OCI-M2 (cell line): Measurements from ENCODE around the gene UNG.
"Not testable (repeated sequence)": the region's sequence is repeated elsewhere in the genome, so short reads cannot be mapped to it uniquely, and the experiment has no call there.

Experiments used
- DNase-seq: peaks from one replicate; lab custom pipeline; 2025; ENCODE audit not compliant: unreplicated experiment; lab: John Stamatoyannopoulos, UW

Gene UNG

DNA sequence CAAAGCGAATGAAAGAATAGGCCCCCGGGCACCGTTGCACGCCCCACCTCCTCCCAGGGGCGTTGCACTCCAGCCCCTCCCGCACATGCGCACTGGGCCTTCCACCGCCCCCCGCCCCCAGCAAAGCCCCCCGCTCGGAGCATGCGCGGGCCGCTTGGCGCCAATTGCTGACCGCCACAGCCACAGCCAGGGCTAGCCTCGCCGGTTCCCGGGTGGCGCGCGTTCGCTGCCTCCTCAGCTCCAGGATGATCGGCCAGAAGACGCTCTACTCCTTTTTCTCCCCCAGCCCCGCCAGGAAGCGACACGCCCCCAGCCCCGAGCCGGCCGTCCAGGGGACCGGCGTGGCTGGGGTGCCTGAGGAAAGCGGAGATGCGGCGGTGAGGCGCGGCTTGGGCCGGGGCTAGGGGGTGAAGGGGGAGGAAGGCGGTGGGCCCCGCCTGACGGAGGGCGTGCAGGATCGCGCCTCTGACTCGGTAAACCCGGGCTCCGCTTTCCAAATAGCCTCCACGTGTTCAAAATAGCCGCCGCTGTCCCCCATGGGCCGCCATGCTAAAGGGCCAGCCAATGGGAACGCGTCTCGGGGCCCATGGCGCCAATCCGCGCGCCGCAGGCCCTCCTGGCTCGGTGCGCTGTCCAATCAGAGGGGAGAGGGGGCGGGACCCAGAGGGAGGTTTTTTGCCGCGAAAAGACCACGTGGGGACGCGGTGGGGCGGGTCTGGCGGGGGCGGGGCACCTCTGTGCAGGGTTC is at the start of gene UNG:
Gene UNG, plus strand, starts transcription at position 163 of the 748 bp plus-strand sequence. Its CDS starts 83 bp downstream, at position 246.
- peak; percentile 51 for DNase-seq

DNA sequence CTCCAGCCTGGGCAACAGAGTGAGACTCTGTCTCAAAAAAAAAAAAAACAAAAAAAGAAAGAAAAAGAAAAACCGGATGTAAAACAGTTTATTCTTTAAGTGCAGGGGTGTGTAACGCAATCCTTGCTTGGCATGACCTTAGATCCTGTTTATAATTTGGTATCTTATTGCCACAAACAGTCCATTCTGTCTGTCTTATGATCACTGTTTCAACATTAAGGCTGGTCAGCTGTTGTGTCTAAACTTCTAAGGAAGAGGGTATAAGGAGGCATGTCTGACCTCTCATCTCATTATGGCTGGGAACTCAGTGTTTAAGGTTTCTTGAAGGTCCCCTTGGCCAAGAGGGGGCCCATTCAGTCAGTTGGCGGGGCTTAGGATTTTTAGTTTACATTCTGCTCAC is 48.7 kb upstream of the UNG start:
- not testable (repeated sequence) for DNase-seq

DNA sequence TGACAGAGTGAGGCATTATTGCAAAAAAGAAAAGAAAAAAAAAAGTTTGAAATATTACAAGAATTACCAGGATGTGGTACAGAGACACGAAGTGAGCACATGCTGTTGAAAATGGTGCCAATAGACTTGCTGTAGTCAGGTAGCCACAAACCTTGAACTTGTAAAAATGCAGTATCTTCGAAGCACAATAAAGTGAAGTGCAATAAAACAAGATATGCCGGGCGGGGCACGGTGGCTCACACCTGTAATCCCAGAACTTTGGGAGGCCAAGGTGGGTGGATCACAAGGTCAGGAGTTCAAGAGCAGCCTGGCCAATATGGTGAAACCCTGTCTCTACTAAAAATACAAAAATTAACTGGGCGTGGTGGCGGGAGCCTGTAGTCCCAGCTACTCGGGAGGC is 47.6 kb upstream of the UNG start:
- not testable (repeated sequence) for DNase-seq

DNA sequence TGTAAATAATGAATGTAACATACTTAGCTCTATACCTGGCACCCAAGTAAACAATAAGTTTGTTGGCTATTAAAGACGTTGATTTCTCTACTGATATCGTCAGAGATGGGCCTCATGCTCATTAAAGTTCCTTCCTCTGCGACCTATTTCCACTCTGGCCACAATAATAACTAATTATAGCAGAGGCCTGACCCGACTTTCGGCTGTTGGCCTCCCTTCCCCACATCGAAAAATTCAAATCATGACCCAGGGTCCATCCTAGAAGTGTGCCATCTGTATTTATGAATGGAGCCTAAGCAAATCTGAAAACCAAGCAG is 45.3 kb upstream of the UNG start:
- DNase-seq: no peak

DNA sequence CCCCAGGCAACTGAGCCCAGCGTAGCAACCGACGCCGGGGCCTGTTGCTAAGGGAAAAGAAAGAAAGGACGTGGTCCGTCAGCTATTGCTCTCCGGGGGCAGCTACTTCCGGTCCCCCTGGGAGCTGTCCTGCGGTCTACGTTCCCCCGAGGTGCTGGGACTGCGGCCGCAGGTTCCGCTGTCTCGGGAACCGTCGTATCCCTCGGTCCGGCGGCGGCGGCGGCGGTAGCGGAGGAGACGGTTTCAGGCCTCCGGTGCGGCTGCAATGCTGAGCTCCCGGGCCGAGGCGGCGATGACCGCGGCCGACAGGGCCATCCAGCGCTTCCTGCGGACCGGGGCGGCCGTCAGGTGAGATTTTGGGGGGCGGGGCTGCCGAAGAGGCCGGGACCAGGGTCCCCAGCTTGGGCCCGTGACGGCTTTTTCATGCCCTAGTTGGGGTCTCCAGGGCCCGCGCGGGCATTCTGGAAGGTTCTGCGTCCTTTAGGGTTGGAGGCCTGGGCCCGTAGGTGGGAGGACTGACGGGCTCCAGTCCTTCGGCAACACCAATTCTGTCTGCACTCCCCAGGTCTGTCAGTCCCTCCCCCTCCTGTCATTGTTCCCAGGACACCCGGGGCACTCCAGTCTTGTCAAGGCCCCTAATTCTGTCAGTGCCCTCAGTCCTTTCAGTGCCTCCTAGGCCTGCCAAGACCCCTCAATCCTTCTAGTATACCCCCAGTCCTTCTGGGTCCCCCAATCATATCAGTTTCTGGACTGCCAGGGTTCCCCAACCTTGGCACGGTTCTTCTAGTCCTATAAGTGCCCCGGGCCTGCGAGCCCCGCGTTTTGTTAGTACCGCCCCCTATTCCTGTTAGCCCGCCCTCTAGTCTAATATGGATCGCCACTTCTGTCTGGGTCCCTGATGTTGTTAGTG is 44.7 kb upstream of the UNG start, which contains the start of gene USP30:
Gene USP30, plus strand, starts transcription at position 163 of the 910 bp plus-strand sequence. Its CDS starts 103 bp downstream, at position 266.
- DNase-seq: peak; percentile 24

DNA sequence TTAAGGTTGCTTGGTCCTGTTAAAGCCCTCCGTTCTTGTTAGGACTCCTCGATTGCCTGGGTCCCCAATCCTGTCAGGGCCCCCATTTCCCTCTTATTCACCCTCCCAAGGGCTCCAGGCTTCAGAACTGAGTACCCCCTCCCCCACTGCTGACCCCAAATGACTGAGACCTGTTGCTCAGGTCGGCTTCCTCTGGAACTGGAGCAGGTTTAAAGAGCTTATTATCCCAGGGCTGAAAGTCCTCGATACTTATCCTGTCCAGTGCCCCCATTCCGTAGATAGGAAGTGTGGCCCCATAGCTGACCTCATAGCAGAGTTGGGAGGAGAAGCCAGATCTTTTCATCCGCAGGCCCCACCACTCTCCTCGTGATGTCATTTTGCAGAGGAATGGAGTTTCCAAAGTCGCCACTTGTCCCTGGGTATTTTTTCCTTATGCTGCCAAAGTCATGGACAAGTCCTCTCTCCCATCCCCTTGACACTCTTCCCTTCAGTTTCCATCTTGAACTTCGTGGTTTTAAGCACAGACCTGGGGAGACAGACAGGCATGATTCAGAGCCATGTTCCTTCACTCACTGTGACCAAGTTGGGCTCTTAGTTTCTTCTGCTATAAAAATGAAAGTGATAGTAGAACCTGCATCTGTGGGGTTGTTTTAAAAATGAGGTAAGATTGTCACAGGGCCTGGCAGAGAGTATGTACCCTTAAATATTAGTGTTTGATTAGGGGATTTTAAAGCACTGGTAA is 43.8 kb upstream of the UNG start:
- no peak for DNase-seq

DNA sequence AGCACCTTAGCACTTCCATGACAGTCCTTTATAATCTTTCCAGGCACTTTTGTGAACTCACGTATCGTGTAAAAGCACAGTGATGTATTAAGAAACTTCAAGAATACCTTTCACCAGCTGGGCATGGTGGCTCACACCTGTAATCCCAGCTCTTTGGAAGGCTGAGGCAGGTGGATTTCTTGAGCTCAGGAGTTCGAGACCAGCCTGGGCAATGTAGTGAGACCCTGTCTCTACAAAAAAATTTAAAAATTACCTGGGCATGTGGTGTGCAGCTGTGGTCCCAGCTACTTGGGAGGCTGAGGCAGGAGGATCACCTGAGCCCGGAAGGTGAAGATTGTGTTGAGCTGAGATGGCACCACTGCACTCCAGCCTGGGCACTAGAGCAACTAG is 43.3 kb upstream of the UNG start:
- DNase-seq: not testable (repeated sequence)

DNA sequence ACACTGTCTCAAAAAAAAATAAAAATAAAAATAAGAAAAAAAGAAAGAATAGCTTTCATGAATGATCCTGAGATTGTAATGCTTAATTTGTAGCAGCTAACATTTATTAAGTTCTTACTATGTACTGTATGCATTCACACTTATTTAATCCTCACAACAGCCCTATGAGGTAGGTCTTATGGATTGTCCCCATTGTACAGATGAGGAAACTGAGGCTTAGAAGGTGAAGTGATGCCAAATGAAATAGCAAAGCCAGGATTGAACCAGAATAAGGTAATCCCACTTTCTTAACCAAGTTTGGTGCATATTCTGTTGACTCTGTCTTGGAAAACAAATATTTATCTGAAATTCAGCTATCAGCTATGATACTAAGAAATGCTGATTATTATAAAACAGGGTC is 42.9 kb upstream of the UNG start:
- DNase-seq: no peak

DNA sequence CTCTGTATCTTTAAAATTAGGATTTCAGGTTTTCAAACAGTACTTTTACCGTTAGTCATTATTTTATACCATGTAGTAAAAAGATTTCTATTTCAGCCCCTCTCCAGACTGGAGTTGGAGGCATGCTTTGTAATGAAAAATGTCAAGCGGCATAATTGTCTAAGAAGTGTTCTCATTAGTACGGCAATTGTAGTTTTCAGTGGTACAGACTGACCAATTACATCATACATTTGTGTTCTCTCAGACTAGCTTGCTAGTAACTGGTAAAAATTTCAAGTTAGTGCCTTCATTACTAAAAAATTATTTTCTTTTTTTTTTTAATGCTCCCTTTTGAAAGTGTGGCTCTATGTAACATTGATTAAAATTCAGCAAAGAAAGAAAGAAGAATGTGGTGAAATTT is 40.5 kb upstream of the UNG start:
- DNase-seq: no peak

DNA sequence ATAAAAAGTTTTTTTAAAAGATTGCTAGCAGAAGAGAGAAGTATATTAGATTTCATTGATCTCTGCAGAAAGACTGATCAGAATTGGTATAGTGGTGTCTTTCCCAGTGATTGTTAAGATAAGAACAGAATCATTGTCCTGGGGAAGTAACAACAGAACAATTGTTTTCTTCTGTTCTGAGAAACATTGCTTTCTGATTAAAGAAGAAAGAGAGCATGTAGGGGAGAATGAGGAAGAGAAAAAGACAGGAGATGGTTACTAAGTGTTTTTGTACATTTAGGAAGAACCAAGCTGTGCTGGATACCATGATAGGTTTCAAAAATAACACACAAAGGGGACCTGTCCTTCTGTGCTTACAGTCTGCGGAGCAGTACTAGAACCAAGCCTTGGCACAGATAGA is 40.0 kb upstream of the UNG start:
- DNase-seq: no peak

DNA sequence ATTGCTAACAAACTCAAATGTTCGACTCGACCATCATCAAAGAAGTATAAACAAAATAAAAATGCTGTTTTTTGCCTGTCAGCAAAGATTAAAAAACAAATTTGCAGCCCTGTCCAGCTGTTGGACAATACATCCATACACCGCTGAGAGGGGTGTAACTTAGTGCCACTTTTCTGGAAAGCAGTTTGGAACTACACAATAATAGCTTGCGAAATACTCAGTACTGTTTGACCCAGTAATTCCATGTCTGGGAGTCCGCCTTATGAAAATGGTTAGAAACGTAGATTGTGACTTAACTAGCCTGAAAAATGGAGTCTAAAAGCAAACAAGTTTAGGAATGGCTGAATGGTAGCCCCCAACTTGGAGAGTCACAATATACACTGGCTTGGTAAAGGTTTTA is 38.6 kb upstream of the UNG start:
- DNase-seq: no peak

DNA sequence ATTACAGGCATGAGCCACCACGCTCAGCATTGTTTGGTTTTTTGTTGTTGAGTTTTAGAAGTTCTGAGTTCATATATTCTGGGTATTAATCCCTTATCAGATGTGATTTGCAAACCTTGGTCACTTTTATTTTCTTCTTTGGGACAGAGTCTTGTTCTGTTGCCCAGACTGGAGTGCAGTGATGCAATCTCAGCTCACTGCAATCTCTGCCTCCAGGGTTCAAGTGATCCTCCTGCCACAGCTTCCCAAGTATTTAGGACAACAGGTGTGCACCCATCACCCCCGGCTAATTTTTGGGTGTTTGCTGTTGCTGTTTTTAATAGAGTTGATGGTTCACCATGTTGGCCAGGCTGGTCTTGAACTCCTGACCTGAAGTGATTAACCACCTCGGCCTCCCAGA is 33.3 kb upstream of the UNG start:
- DNase-seq: no peak

DNA sequence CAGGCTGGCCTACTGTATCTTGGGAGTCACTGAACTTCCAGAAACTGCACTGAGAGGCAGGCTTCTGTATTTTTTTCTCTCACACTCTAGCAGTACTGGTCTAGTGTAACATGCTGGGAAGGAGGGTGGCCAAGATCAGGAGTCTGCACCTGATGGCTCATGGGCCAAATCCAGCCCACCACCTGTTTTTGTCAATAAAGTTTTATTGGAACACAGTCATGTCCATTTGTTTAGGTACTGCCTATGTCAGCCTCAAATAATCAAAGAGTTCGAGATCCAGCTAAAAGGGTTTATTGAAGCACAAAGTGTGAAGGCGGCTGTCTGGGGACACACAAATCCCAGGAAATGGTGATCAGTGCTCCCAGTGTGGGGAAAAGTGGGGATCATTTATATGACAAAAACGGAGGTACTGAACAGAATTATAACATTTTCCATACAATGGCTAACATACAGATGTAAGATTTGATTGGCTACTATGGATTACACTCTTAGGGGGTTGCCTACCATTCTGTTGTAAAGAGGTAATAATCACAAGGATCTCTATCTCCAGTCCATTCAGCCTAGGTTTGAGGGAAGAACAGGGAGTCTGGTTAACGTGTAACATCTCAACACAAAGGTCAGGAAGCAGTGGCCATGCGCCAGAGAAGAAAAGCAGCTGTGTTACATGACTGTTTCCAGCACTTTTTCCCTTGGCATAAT is 32.1 kb upstream of the UNG start:
- no peak for DNase-seq

DNA sequence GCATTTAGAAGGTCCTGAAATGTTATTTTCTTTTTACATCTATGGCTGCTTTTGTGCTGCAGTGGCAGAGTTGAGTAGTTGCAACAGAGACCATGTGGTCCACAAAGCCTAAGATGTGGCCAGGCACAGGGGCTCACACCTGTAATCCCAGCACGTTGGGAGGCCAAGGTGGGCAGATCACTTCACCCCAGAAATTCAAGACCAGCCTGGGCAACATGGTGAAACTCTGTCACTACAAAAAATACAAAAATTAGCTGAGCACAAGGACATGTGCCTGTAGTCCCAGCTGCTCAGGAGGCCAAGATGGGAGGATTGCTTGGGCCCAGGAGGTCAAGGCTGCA is 31.6 kb upstream of the UNG start:
- DNase-seq: no peak

DNA sequence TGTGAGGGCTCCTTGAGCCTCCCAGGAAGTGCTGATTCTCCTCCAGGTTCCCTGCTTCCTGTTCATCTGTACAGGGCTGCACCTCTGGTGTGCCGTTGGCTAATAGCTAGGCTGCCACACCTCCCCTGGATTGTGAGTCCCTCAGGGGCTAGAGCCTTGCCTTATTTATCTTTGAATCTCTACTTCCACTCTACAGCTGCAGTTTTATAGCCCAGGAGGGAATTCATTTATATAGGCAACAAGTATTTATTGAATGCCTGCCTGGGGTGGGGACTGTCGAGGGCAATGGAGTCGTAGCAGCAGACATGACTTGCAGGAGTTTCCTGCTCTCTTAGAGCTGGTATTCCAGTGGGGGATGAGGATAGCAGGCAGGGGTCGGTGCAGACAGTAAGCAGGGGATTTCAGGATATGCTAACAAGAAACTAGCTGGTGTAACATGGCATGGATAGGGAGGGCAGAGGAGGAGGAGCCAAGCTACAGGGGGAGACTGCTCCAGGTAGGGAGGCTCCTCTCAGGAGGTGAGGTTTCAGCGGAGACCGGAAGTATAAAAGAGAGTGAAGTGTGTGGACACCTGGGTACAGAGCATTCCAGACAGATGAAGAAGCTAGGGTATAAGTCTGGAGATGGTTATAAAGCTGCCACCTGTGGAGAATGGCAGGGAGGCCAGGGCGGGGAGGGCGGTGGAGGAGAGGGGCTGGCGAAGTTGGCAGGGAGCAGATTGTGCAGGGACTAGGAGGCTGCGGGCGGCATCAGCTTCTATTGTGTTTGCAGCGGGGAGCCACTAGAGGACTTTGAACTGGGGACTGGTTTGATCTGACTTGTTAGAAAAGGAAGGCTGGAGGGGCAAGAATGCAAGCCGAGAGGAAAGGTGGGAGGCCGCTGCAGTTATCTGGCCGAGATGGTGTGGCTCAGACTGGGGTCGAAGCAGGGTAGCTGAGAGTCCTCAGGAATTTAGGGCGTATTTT is 27.8 kb upstream of the UNG start:
- no peak for DNase-seq

DNA sequence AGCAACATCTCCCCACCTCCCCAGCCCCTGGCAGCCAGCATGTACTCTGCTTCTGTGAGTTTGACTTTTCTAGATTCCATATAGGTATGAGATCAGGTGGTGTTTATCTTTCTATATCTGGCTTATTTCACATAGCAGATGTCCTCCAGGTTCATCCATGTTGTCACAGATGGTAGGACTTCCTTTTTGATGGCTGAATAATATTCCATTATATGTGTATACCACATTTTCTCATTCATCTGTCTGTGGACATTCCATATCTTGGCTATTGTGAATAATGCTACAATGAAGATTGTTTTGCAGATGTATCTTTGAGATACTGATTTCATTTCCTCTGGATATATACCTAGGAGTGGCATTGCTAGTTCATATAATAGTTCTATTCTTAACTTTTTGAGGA is 22.5 kb upstream of the UNG start:
- DNase-seq: no peak

DNA sequence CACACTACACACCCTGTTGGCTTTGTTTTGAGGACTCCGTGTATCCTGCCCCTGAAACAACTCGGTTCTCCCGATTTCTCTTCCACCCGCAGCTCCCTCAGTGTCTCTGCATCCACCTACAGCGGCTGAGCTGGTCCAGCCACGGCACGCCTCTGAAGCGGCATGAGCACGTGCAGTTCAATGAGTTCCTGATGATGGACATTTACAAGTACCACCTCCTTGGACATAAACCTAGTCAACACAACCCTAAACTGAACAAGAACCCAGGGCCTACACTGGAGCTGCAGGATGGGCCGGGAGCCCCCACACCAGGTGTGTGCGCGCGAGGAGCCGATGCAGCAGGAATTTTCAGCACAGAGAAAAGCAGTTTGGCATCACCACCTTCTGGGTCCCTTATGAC is 14.6 kb upstream of the UNG start:
- DNase-seq: no peak

DNA sequence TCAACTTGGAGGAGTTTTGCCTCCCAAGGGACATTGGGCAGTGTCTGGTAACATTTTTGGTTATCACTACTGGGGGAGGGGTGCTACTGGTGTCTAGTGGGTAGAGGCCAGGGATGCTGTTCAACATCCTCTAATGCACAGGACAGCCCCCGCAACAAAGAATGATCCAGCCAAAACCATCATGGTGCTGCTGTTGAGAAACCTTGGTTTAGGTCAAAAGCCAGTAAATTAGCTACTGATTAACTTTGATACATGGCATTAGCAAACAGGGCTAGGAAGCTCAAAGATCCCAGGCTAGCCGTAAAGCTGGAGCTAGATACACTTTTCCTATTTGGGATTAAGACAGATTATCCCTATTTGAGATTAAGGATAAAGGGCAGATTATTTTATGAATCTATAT is 13.0 kb upstream of the UNG start:
- DNase-seq: no peak

DNA sequence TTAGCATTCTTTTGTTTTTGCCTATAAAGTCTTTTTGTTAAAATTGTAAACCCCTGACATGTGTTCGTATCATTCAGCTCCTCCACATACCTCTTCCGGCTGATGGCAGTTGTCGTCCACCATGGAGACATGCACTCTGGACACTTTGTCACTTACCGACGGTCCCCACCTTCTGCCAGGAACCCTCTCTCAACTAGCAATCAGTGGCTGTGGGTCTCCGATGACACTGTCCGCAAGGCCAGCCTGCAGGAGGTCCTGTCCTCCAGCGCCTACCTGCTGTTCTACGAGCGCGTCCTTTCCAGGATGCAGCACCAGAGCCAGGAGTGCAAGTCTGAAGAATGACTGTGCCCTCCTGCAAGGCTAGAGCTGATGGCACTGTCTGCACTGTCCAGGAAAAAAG is 11.8 kb upstream of the UNG start:
- no peak for DNase-seq

DNA sequence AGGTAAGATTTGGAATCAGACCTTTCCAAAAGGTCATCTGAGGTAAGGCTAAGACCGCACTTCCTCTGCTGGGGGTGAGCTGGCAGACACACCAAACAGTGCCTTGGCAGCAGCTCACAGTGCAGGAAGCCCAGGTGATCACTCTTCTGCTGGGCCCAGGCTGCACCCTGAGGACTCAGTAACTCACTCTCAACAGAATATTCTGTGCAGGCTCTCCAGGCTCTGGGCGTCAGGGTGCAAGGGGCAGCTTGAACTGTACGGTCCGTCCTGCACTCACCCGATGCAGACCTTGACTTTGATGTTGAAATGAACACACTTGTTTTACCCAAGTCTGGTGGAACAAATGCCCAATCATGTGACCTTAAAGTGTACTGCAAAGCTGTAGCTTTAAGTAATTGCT is 10.1 kb upstream of the UNG start:
- no peak for DNase-seq
